OCI-LY7 (cell line): Measurements from ENCODE around the gene EFCAB10. TPM values are rescaled to one million over a fixed set of nuclear protein-coding genes. Genes with fewer than 3 reads are reported as not detected.

Source experiments
- BruUV-seq: library from RNA; stranded (reverse); fragments of 400-500 nt; replicated peaks from 2 replicates; lab custom pipeline; 2021; lab: Mats Ljungman, UMichigan
- CTCF ChIA-PET: fragments of 300-600 bp; sonication (Branson Sonifier 250); formaldehyde crosslinking; loops from one replicate; lab custom pipeline; 2022; ENCODE audit warnings: antibody characterized with exemption; ENCODE audit not compliant: unreplicated experiment; lab: Charles Lee
- POLR2A ChIA-PET: fragments of 300-600 bp; sonication (Branson Sonifier 250); formaldehyde crosslinking; loops from one replicate; lab custom pipeline; 2022; ENCODE audit warnings: antibody characterized with exemption; lab: Charles Lee
- DNase-seq: peaks from one replicate; pipeline ENCODE4 v3.0.0-alpha.2; 2015; ENCODE audit warnings: low spot score
- H2AFZ ChIP-seq: fragments of 200-600 bp; sonication (generic), shearing (Covaris generic); 2 replicates; pipeline ENCODE4 v1.6.1; 2014; ENCODE audit warnings: mild to moderate bottlenecking, antibody characterized with exemption, low read length, moderate library complexity
- H3K27ac ChIP-seq: fragments of 200-600 bp; sonication (generic); 2 replicates; pipeline ENCODE4 v1.5.1; 2014; ENCODE audit warnings: mixed run types, low read depth, mild to moderate bottlenecking, moderate library complexity, low read length, inconsistent platforms; ENCODE audit not compliant: poor library complexity, severe bottlenecking
- H3K36me3 ChIP-seq: fragments of 200-600 bp; sonication (generic); 2 replicates; pipeline ENCODE4 v1.6.1; 2014; ENCODE audit warnings: mild to moderate bottlenecking, antibody characterized with exemption, low read length, moderate library complexity, mixed read lengths; ENCODE audit not compliant: insufficient read depth
- H3K4me1 ChIP-seq: fragments of 200-600 bp; sonication (generic); 2 replicates; pipeline ENCODE4 v1.5.1; 2014; ENCODE audit warnings: mild to moderate bottlenecking, low read length; ENCODE audit not compliant: insufficient read depth, poor library complexity, severe bottlenecking
- H3K4me2 ChIP-seq: fragments of 200-600 bp; sonication (generic); 2 replicates; pipeline ENCODE4 v1.6.1; 2014; ENCODE audit warnings: mild to moderate bottlenecking, low read length
- H3K4me3 ChIP-seq: fragments of 200-600 bp; sonication (generic); 2 replicates; pipeline ENCODE4 v1.5.1; 2014; ENCODE audit warnings: mild to moderate bottlenecking, low read depth, low read length; ENCODE audit not compliant: poor library complexity, severe bottlenecking
- H3K79me2 ChIP-seq: fragments of 200-600 bp; sonication (generic); 2 replicates; pipeline ENCODE4 v1.6.1; 2016; ENCODE audit warnings: low read depth, mild to moderate bottlenecking, low read length, moderate library complexity, mixed read lengths; ENCODE audit not compliant: insufficient read depth
- H3K9me2 ChIP-seq: fragments of 200-600 bp; sonication (generic); 2 replicates; pipeline ENCODE4 v1.6.1; 2016; ENCODE audit warnings: mild to moderate bottlenecking, low read length, mixed read lengths; ENCODE audit not compliant: insufficient read depth
- H3K9me3 ChIP-seq: fragments of 200-600 bp; sonication (generic); 2 replicates; pipeline ENCODE4 v1.6.1; 2014; ENCODE audit warnings: mild to moderate bottlenecking, mixed run types, low read length, mixed read lengths
- H4K20me1 ChIP-seq: fragments of 200-600 bp; sonication (generic); 2 replicates; pipeline ENCODE4 v1.6.1; 2014; ENCODE audit warnings: mild to moderate bottlenecking, antibody characterized with exemption, low read length, moderate library complexity, mixed read lengths; ENCODE audit not compliant: insufficient read depth
- EZH2phosphoT487 ChIP-seq: fragments of 200-600 bp; sonication (generic); IDR thresholded peaks from 2 replicates; pipeline ENCODE4 v1.6.1; 2018; ENCODE audit warnings: low read depth, borderline replicate concordance, mild to moderate bottlenecking, mixed run types, antibody characterized with exemption, low read length, moderate library complexity, mixed read lengths
- intact Hi-C: fragments of 100-400 bp; cut with micrococcal nuclease; formaldehyde crosslinking; loops from one replicate; pipeline ENCODE4 v1.10.0; 2022; ENCODE audit not compliant: unreplicated experiment
- total RNA-seq, 2 experiments: library from RNA; depleted of rRNA in 1 of 2; stranded (reverse); fragments of >200 nt in 1 of 2; shearing (Covaris generic) in 1 of 2; gene quantifications; 2 replicates each; pipeline ENCODE4 v1.2.3, GENCODE V29; 2014 to 2022
- TF ChIP-seq, protein P1 (sequence below): fragments of 200-600 bp; sonication (generic); conservative IDR thresholded peaks from 2 replicates; pipeline ENCODE4 v1.5.1; 2014; ENCODE audit warnings: mild to moderate bottlenecking, antibody characterized with exemption, low read length, moderate library complexity, mixed read lengths

Gene EFCAB10
- total RNA-seq, 2 experiments from 2014 or later = not detected

- no TSS peak for BruUV-seq
- peaks cover 30% of the 10 kb centered on the region for H3K79me2 ChIP-seq
- H3K27ac ChIP-seq = peak within 1 kb of the TSS; percentile 64
- peak within 1 kb of the TSS; percentile 93 for H3K4me2 ChIP-seq
- ChIA-PET CTCF (no interaction called here), POLR2A (interaction anchor here (0.5 to 3.1 kb wide), 23 partner anchors 10 to 1333 kb away, joined by 3 to 33 read pairs (median 3); partner anchors contain the start of gene PUS7)
- peaks cover 15% of the 10 kb centered on the region for H3K4me1 ChIP-seq
- 0 out of 2 replicates have a peak, but pooled peaks cover 9% of the 10 kb centered on the region for H4K20me1 ChIP-seq
- peak; percentile 95 for DNase-seq
- H3K9me2 ChIP-seq = no peaks in the 10 kb centered on the region
- H3K4me3 ChIP-seq = peak within 1 kb of the TSS; percentile 80
- peak within 1 kb of the TSS; percentile 95 for H2AFZ ChIP-seq
- TF ChIP-seq, protein P1, sequence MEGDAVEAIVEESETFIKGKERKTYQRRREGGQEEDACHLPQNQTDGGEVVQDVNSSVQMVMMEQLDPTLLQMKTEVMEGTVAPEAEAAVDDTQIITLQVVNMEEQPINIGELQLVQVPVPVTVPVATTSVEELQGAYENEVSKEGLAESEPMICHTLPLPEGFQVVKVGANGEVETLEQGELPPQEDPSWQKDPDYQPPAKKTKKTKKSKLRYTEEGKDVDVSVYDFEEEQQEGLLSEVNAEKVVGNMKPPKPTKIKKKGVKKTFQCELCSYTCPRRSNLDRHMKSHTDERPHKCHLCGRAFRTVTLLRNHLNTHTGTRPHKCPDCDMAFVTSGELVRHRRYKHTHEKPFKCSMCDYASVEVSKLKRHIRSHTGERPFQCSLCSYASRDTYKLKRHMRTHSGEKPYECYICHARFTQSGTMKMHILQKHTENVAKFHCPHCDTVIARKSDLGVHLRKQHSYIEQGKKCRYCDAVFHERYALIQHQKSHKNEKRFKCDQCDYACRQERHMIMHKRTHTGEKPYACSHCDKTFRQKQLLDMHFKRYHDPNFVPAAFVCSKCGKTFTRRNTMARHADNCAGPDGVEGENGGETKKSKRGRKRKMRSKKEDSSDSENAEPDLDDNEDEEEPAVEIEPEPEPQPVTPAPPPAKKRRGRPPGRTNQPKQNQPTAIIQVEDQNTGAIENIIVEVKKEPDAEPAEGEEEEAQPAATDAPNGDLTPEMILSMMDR = peak; percentile 85
- TF ChIP-seq EZH2phosphoT487 = no peak
- peaks cover 29% of the 10 kb centered on the region for H3K36me3 ChIP-seq
- H3K9me3 ChIP-seq = no peaks in the 10 kb centered on the region
- intact Hi-C loops = loop anchor here (5.0 to 10.0 kb wide), 2 partner anchors 585 to 753 kb away; partner anchors contain the start of gene NAMPT
Measured at GRCh38 chr7:105531792-105532671, 49.3 kb downstream of the EFCAB10 start, which contains the start of gene RINT1. TSS of gene RINT1 (plus strand) at chr7:105532201. CDS start at chr7:105532316, 115 bp downstream.

GRCh38 chr7:105530546-105530945 lies 50.7 kb downstream of the EFCAB10 start:
- Histone ChIP-seq H2AFZ (no peak overlapping the region), H3K36me3 (peaks cover 14% of the 10 kb centered on the region; the same call in 1 of the 2 replicates), H3K9me2 (no peaks in the 10 kb centered on the region), H3K27ac (no peak overlapping the region), H4K20me1 (0 out of 2 replicates have a peak, but pooled peaks cover 9% of the 10 kb centered on the region), H3K4me2 (0 out of 2 replicates have a peak overlapping the region, but pooled peaks have one; percentile 93), H3K79me2 (peaks cover 30% of the 10 kb centered on the region), H3K4me3 (no peak overlapping the region), H3K9me3 (no peaks in the 10 kb centered on the region), H3K4me1 (peaks cover 15% of the 10 kb centered on the region)
- DNase-seq = no peak
- POLR2A ChIA-PET = interaction anchor here (0.6 kb wide), 1 partner anchor 1526 kb away, joined by 3 read pairs; no protein-coding TSS in a partner anchor
- CTCF ChIA-PET = no interaction called here
- BruUV-seq = no TSS peak
- no peak for TF ChIP-seq EZH2phosphoT487
- TF ChIP-seq, protein P1 = no peak
- intact Hi-C loops = loop anchor here (5.0 to 10.0 kb wide), 2 partner anchors 583 to 754 kb away; partner anchors contain the start of gene NAMPT
